T-cell (primary cell): ENCODE data around the gene SMARCD3. TPM values are rescaled to one million over a fixed set of nuclear protein-coding genes. Genes with fewer than 3 reads are reported as not detected.

Experiments
- ATAC-seq, 4 experiments: fragments of 200-7000 bp in 3 of 4; fragments of 150-1000 bp in 1 of 4; cut with Tn5 transposase; replicated peaks in 1 of 4; 1 replicate in 3 of 4; 2 replicates in 1 of 4; pipeline ENCODE4 v1.10.0; 2021; ENCODE audit warnings: moderate library complexity in 3 of 4, mild to moderate bottlenecking in 2 of 4, moderate number of reproducible peaks in 1 of 4
- CTCF ChIA-PET, 2 donors: fragments of 300-600 bp; sonication (Branson Sonifier 250); formaldehyde crosslinking; loops; one replicate each; lab custom pipeline; 2022; ENCODE audit warnings: antibody characterized with exemption in 2 of 2; lab: Charles Lee
- POLR2A ChIA-PET, 2 donors: fragments of 300-600 bp; sonication (Branson Sonifier 250); formaldehyde crosslinking; loops; one replicate each; lab custom pipeline; 2022; ENCODE audit warnings: antibody characterized with exemption in 2 of 2; lab: Charles Lee
- DNase-seq, 35 experiments: peaks; one replicate each; pipeline versions ENCODE4 v3.0.0 to v3.0.0-alpha.2; 2013 to 2023
- H3K27ac ChIP-seq: one replicate; pipeline ENCODE4 v1.5.1; 2013; ENCODE audit warnings: low read length
- H3K27me3 ChIP-seq, 2 experiments: replicated peaks in 1 of 2; 1 replicate in 1 of 2; 2 replicates in 1 of 2; pipeline versions ENCODE4 v1.6.1 to v1.7.0; 2013; ENCODE audit warnings: low read length in 1 of 2, mixed read lengths in 1 of 2; ENCODE audit not compliant: control insufficient read depth in 2 of 2, insufficient read depth in 2 of 2; ENCODE audit errors: extremely low read depth in 1 of 2
- H3K36me3 ChIP-seq, 2 donors: 1 replicate in 1 of 2; 2 replicates in 1 of 2; pipeline versions ENCODE4 v1.6.1 to v1.7.0; 2013; ENCODE audit warnings: low read length in 1 of 2; ENCODE audit not compliant: control insufficient read depth in 2 of 2, insufficient read depth in 1 of 2; ENCODE audit errors: extremely low read depth in 1 of 2
- H3K4me1 ChIP-seq, 2 experiments: 1 replicate in 1 of 2; 2 replicates in 1 of 2; pipeline versions ENCODE4 v1.6.1 to v1.7.0; 2013; ENCODE audit warnings: low read length in 2 of 2, mixed read lengths in 1 of 2; ENCODE audit not compliant: insufficient read depth in 2 of 2, control insufficient read depth in 1 of 2; ENCODE audit errors: extremely low read depth in 1 of 2
- H3K4me3 ChIP-seq, 2 donors: 1 replicate in 1 of 2; 2 replicates in 1 of 2; pipeline versions ENCODE4 v1.5.1 to v1.7.0; 2013; ENCODE audit warnings: mild to moderate bottlenecking in 2 of 2, low read length in 1 of 2, moderate library complexity in 1 of 2; ENCODE audit not compliant: control insufficient read depth in 1 of 2; ENCODE audit errors: extremely low read depth in 1 of 2
- H3K9me3 ChIP-seq: 2 replicates; pipeline ENCODE4 v1.7.0; 2013
- H3K27ac Mint-ChIP-seq, 2 donors: one replicate each; pipeline ENCODE4 v1.8.0; 2020 to 2021; ENCODE audit warnings: mild to moderate bottlenecking in 2 of 2, mixed read lengths in 2 of 2
- H3K27me3 Mint-ChIP-seq, 2 donors: one replicate each; pipeline ENCODE4 v1.8.0; 2021 to 2022; ENCODE audit warnings: mixed read lengths in 2 of 2
- H3K36me3 Mint-ChIP-seq: one replicate; pipeline ENCODE4 v1.8.0; 2021; ENCODE audit warnings: mixed read lengths
- H3K4me1 Mint-ChIP-seq, 3 donors: one replicate each; pipeline ENCODE4 v1.8.0; 2020 to 2022; ENCODE audit warnings: mixed read lengths in 3 of 3, mild to moderate bottlenecking in 1 of 3
- H3K4me3 Mint-ChIP-seq, 3 donors: one replicate each; pipeline ENCODE4 v1.8.0; 2020 to 2022; ENCODE audit warnings: mild to moderate bottlenecking in 3 of 3, mixed read lengths in 3 of 3, moderate library complexity in 3 of 3
- H3K9me3 Mint-ChIP-seq, 3 donors: one replicate each; pipeline ENCODE4 v1.8.0; 2020 to 2022; ENCODE audit warnings: mixed read lengths in 3 of 3
- WGBS: methylation state at CpG from one replicate; pipeline ENCODE4 v1.1.5; 2013; ENCODE audit warnings: missing lambda C conversion rate; ENCODE audit not compliant: insufficient coverage; 5-methylcytosine and 5-hydroxymethylcytosine counted together
- total RNA-seq, 35 experiments: library from RNA in 6 of 35; stranded (reverse) in 6 of 35; fragments of 120-200 nt in 1 of 35; gene quantifications; one replicate each; pipeline versions ENCODE4 v1.2.1 to v1.2.4 and lab custom pipeline; 2013 to 2026

Gene SMARCD3
- total RNA-seq, 5 donors from 2014 or later (not counting 1 experiment from before 2014, with no cell fraction given): 6.3 to 28.5 (median 9.1) TPM

DNA sequence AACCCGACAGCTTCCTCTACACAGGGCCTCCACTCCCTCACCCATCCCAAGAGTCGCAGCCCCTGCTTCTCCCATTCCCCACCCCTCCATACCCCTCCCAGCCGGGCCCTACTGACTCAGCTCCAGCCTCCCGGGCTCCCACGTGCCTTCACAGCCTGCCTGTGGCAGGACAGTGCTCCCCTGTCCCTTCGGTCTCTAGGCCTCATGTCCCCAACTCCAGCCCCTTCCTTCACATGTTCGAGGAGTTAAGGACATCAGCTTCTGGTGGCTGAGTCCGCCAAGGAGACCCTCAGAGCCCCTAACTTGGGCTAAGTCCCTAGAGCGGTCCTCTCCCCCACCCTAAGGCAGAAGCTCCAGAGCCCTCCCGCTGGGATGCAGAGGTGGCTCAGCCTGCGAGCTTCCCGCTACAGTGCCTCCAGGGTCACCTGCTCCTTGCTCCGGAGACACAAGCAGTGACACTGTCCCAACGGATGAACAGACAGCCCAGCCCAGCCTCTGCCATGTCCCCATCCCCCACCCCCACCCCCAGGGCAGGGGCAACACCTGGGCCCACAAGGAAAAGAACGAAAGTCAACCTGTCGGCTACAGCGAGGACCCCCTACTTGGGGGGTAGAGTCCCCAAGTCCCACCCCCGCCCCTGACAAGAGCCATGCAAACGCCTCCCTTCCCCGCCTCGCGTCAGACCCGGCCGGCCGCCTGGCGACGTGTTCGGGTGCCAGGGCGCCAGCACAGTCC is 716 bp downstream of the SMARCD3 start:
- H3K4me1 ChIP-seq: peaks cover 20 to 71% of the 10 kb centered on the region in 2 experiments
- H3K27me3 ChIP-seq: peaks cover 7 to 83% of the 10 kb centered on the region in 2 experiments
- Mint-ChIP-seq H3K27ac (no peak overlapping the region), H3K4me1 (peaks cover 54 to 73% (median 61%) of the 10 kb centered on the region in 3 donors), H3K9me3 (no peaks in the 10 kb centered on the region), H3K36me3 (no peaks in the 10 kb centered on the region), H3K4me3 (peak overlapping the region; percentile 69 to 87 (median 75)), H3K27me3 (peaks cover 31 to 45% of the 10 kb centered on the region in 2 donors)
- no peaks in the 10 kb centered on the region for H3K36me3 ChIP-seq
- DNase-seq (no peak), ATAC-seq (peak in 1 of 4 experiments; percentile 1)
- POLR2A ChIA-PET: no interaction called here
- no peaks in the 10 kb centered on the region for H3K9me3 ChIP-seq
- no peak overlapping the region for H3K27ac ChIP-seq
- CTCF ChIA-PET: no interaction called here
- peak overlapping the region; percentile 35 to 69 for H3K4me3 ChIP-seq
- WGBS: 21% methylated on average over 26 of the region's 29 CpGs

DNA sequence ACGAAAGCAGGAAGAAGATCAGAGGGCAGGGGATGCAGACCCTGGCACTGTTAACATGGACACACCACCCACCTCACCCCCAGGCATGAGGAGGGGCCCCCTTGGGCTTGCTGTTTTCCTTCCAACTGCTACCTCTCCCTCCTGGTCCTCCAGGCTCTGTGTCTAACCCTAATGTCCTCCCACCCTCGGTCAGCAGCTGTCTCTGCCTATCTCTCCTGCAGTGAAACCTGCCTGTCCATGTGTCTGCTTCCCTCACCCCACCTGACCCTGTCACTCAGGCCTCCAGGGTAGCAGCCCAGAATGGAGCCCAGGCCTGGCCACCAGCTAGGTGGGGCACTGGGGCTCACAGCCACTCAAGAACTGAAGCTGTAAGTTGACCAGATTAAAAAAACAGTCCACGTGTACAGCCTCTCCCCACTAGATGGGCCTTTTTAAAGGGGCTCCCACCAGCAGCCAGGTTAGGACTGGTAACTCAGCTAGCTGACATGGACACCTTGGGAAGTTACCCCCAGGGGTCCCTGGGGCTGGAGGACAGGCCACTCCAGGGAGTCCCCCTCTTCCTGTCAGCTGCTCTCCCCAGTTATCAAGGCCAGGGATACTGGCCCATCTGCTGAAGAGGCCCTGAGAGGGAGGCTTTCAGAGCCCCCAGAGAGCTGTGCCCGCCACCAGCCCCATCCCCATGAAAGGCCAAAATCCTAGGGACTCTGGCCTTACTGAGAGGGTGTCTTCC is 1.5 kb downstream of the SMARCD3 start:
- 90% methylated on average over 3 of the region's 4 CpGs for WGBS
- POLR2A ChIA-PET: no interaction called here
- no peak overlapping the region for H3K4me3 ChIP-seq
- peaks cover 27 to 37% of the 10 kb centered on the region in 2 donors for H3K27me3 Mint-ChIP-seq
- no peaks in the 10 kb centered on the region for H3K9me3 ChIP-seq
- DNase-seq: no peak
- no peak overlapping the region for H3K27ac Mint-ChIP-seq
- H3K4me3 Mint-ChIP-seq: peak overlapping the region in 2 of 3 donors; percentile 69 to 87
- peaks cover 52 to 68% (median 56%) of the 10 kb centered on the region in 3 donors for H3K4me1 Mint-ChIP-seq
- peaks cover 7 to 75% of the 10 kb centered on the region in 2 experiments for H3K27me3 ChIP-seq
- H3K4me1 ChIP-seq: peaks cover 20 to 68% of the 10 kb centered on the region in 2 experiments
- CTCF ChIA-PET: no interaction called here
- no peaks in the 10 kb centered on the region for H3K9me3 Mint-ChIP-seq
- no peaks in the 10 kb centered on the region for H3K36me3 Mint-ChIP-seq
- no peak for ATAC-seq
- no peak overlapping the region for H3K27ac ChIP-seq
- no peaks in the 10 kb centered on the region for H3K36me3 ChIP-seq

DNA sequence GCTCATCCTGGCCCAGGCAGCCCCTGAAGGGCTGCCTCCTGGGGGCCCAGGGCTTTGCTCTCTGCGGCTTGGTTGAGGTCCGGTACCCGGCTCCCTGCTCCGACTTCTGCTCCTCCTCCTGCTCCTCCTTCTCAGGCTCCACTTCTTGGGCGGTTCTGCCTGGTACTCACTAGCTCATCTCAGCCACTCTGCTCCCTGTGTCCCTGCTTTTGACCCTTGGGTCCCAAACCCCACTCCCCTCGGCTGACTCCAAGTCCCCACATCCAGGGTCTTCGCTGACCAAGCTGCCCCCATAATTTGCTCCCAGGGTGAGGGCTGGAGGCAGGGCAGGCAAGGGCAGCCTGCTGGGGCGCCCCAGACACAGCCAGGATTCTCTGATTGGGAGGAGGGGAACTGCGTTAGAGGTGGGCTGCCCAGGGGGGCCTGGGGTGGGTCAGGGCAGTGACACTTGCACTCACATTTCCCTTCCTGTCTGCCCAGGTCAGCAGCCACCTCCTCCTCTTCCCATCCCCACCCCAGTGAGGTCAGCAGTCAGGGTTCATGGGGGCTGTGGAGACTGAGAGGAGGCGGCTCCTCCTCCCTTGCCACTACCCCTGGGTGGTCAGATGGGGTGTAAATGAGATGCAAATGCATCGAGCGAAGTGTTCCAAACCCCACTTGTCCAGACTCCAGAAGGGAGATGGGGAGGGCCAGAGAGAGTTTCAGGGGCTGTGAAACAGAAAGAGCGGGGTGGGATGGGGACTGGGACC is 2.2 kb downstream of the SMARCD3 start:
- peak overlapping the region in 1 of 2 donors; percentile 53 for H3K4me3 ChIP-seq
- peak overlapping the region; percentile 47 to 87 (median 54) for H3K4me3 Mint-ChIP-seq
- peaks cover 27 to 37% of the 10 kb centered on the region in 2 donors for H3K27me3 Mint-ChIP-seq
- H3K4me1 Mint-ChIP-seq: peaks cover 51 to 66% (median 57%) of the 10 kb centered on the region in 3 donors
- H3K36me3 Mint-ChIP-seq: no peaks in the 10 kb centered on the region
- peaks cover 7 to 70% of the 10 kb centered on the region in 2 experiments for H3K27me3 ChIP-seq
- ChIA-PET POLR2A (no interaction called here), CTCF (interaction anchor here in 1 of 2 donors (0.8 to 1.0 kb wide), 2 partner anchors 10 to 31 kb away, joined by 3 read pairs; no protein-coding TSS in a partner anchor)
- no peaks in the 10 kb centered on the region for H3K9me3 ChIP-seq
- WGBS: 69% methylated on average over 6 of the region's 13 CpGs
- H3K36me3 ChIP-seq: no peaks in the 10 kb centered on the region
- ATAC-seq (no peak), DNase-seq (no peak)
- H3K27ac ChIP-seq: no peak overlapping the region
- peaks cover 19 to 63% of the 10 kb centered on the region in 2 experiments for H3K4me1 ChIP-seq
- H3K27ac Mint-ChIP-seq: no peak overlapping the region
- H3K9me3 Mint-ChIP-seq: no peaks in the 10 kb centered on the region

DNA sequence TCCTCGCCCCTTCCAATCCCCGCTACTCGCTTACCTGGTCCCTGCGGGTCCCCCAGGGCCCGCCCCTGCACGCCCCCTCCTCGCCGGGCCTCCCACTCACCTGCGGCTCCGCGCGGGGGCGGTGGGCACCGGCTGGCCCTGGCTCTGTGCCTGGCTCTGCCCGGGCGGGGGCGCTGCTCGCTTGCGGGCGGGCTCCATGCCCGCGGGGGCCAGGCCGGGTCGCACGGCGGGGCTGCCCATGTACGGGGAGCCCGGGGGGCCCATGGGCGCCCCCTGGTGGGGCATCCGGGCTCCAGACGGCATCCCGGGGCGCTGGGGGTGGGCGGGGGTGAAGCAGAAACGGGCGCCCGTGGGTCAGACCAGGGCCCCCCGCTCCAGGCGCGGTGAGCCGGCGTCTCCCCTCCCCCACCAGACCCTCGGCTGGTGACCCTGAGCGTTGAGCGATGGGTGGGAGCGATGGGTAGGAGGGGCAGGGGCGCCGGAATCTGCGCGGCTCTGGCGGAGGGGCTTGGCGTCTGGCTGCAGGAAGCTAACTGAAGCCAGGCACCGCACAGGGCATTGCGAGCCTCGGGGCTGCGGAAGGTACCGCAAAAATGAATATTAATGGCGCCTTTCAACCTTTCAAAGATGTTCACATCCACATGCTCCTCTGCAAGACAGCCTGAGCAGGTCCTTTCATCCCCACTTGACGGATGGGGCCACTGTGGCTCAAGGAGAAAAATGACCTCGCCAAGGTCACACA is 3.0 kb downstream of the SMARCD3 start:
- peak; percentile 70 to 76 (median 73) for ATAC-seq
- Histone ChIP-seq H3K27me3 (peaks cover 5 to 63% of the 10 kb centered on the region in 2 experiments), H3K9me3 (no peaks in the 10 kb centered on the region), H3K4me3 (peak overlapping the region; percentile 35 to 53), H3K36me3 (no peaks in the 10 kb centered on the region), H3K27ac (no peak overlapping the region), H3K4me1 (peaks cover 17 to 59% of the 10 kb centered on the region in 2 experiments)
- H3K27me3 Mint-ChIP-seq: peaks cover 21 to 29% of the 10 kb centered on the region in 2 donors
- H3K4me1 Mint-ChIP-seq: peaks cover 44 to 58% (median 49%) of the 10 kb centered on the region in 3 donors
- no peaks in the 10 kb centered on the region for H3K9me3 Mint-ChIP-seq
- no peak overlapping the region for H3K27ac Mint-ChIP-seq
- peak overlapping the region; percentile 47 to 87 (median 50) for H3K4me3 Mint-ChIP-seq
- 3% methylated on average over 25 of the region's 60 CpGs for WGBS
- peak; percentile 31 to 83 (median 61) for DNase-seq
- POLR2A ChIA-PET: no interaction called here
- CTCF ChIA-PET: interaction anchor here (0.8 to 2.7 kb wide), 3 partner anchors 9 to 32 kb away, joined by 3 to 51 read pairs (median 3); partner anchors contain the start of gene ABCF2 (in 1 of the 2)
- H3K36me3 Mint-ChIP-seq: no peaks in the 10 kb centered on the region

DNA sequence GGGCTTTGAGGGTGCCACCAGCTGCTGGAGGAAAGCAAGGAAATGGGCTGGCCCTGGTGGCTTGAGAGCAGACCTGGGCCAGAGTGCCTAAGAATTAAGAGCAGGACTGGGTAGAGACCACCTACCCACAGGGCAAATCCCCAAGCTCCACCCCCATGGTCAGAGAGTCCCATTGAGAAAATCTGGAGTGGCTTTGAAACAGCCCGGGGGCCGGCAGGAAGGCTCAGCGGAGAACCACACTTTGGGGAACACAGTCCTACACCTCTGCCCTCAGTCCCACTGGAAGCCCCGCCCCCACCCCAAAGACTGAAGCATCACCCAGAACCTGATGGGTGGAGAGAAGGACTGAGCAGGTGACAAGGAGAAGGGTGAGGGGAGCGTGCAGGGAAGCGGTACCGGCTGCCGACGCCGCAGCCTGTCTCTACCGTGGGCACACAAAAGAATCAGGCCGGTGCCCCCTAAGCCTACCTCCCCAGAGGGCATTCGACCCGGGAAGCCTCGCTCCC is 3.6 kb downstream of the SMARCD3 start:
- H3K27ac Mint-ChIP-seq: no peak overlapping the region
- peak in 1 of 35 experiments; percentile 35 for DNase-seq

More for the DNA sequence above, 3.6 kb downstream of the SMARCD3 start:
- peaks cover under 1 to 57% of the 10 kb centered on the region in 2 experiments for H3K27me3 ChIP-seq
- peak overlapping the region; percentile 35 to 44 for H3K4me3 ChIP-seq
- H3K27ac ChIP-seq: no peak overlapping the region
- 2% methylated on average over 13 of the region's 15 CpGs for WGBS
- no peaks in the 10 kb centered on the region for H3K9me3 ChIP-seq
- Mint-ChIP-seq H3K36me3 (no peaks in the 10 kb centered on the region), H3K4me1 (peaks cover 40 to 54% (median 47%) of the 10 kb centered on the region in 3 donors), H3K9me3 (no peaks in the 10 kb centered on the region), H3K27me3 (peaks cover 16 to 24% of the 10 kb centered on the region in 2 donors), H3K4me3 (peak overlapping the region; percentile 41 to 87 (median 72))
- ChIA-PET CTCF (interaction anchor here (0.5 to 2.7 kb wide), 10 partner anchors 11 to 217 kb away, joined by 3 to 51 read pairs (median 6); partner anchors contain the start of genes ABCF2 (in 2 of the 2), ABCB8 (in 1 of the 2) and CHPF2 (in 1 of the 2)), POLR2A (no interaction called here)
- H3K36me3 ChIP-seq: no peaks in the 10 kb centered on the region
- H3K4me1 ChIP-seq: peaks cover 17 to 56% of the 10 kb centered on the region in 2 experiments
- ATAC-seq: no peak
